ACHN (cell line): ENCODE measurements around the gene KRTAP10-10.
"Not testable (repeated sequence)": the region's sequence is repeated elsewhere in the genome, so short reads cannot be mapped to it uniquely, and the experiment has no call there.

ENCODE experiments used
- DNase-seq: peaks from one replicate; pipeline ENCODE4 v3.0.0-alpha.2; 2015
- in situ Hi-C: cut with HindIII; loops from 2 replicates; pipeline ENCODE4 v1.10.0; 2017; ENCODE audit warnings: low sequenced_read_pairs, low pct_ligation_motif_present, low pct_unique_long_range_greater_than_20kb

Gene KRTAP10-10

DNA sequence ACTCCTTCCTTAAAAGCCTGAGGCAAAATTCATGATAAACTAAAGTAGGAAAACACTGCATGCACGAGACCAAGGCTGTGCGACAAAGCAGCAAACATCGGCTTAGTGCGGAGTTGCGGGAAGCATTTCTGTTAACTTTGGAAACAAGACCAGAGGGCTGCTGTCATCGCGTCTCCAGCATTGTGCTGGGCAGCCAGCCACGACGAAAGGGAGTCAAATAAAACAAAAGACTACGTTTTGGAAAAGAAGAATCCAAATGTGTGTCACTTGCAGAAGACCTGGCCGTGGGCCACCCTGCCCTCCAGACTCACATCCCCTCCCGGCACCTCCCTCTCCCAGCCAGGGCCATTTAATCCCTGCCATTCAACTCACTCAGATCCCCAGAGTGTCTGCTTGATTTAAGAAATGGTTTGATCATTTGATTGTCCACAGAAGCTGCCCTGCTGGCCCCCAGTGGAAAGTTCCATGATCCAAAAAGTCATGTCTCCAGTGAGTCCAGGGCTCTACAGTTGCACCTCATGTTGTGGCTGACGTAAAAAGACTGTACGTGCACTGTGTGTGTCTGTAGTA is 6.7 kb downstream of the KRTAP10-10 start:
- no peak for DNase-seq
- in situ Hi-C loops, result no loop called here

DNA sequence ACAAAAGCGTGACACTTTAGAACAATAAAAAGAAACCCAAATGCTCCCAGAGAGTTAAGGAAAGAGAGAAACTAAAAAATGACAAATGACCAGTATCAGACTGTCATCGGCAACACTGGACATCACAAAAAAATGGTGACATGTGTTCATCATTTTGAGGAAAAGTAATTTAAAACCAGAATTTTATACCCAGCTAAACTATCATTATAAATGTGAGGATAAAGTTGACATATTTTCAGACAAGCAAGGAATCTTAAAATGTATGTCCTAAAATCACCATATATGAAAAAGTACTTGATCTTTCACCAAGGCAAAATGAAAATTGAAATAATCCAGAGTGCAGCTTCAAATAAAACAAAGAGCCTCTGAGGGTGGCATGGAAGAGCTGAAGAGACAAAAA is 7.7 kb downstream of the KRTAP10-10 start:
- in situ Hi-C loops, result no loop called here
- DNase-seq, result no peak

DNA sequence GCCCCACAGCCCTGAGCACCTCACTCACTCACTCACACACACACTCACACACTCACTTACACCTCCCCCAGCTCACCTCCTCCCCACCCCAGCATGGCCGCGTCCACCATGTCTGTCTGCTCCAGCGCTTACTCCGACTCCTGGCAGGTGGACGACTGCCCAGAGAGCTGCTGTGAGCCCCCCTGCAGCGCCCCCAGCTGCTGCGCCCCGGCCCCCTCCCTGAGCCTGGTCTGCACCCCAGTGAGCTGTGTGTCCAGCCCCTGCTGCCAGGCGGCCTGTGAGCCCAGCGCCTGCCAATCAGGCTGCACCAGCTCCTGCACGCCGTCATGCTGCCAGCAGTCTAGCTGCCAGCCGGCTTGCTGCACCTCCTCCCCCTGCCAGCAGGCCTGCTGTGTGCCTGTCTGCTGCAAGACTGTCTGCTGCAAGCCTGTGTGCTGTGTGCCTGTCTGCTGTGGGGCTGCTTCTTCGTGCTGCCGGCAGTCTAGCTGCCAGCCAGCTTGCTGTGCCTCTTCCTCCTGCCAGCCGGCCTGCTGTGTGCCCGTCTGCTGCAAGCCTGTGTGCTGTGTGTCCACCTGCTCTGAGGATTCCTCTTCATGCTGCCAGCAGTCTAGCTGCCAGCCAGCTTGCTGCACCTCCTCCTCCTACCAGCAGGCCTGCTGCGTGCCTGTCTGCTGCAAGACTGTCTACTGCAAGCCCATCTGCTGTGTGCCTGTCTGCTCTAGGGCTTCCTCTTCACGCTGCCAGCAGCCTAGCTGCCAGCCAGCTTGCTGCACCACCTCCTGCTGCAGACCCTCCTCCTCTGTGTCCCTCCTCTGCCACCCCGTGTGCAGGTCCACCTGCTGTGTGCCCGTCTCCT is 9.4 kb downstream of the KRTAP10-10 start, which contains the start of gene KRTAP10-11:
KRTAP10-11 (plus strand) TSS at position 49 of the 856 bp plus-strand sequence; CDS start at position 94, 45 bp downstream.
- in situ Hi-C loops, DNase-seq: not testable (repeated sequence)

DNA sequence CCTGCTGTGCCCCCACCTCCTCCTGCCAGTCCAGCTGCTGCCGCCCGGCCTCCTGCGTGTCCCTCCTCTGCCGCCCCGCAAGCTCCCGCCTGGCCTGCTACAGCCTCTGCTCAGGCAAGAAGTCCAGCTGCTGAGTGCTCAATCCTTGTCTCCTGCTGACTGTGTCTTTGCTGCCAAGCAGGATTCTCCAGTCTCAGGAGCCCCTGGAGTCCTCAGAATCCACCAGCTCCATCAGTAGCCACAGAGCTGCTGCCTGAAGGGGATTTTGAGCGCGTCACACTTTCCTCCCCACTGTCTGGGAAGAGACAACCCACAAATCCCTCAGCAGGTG is 10.0 kb downstream of the KRTAP10-10 start:
- in situ Hi-C loops, result no loop called here
- no peak for DNase-seq

DNA sequence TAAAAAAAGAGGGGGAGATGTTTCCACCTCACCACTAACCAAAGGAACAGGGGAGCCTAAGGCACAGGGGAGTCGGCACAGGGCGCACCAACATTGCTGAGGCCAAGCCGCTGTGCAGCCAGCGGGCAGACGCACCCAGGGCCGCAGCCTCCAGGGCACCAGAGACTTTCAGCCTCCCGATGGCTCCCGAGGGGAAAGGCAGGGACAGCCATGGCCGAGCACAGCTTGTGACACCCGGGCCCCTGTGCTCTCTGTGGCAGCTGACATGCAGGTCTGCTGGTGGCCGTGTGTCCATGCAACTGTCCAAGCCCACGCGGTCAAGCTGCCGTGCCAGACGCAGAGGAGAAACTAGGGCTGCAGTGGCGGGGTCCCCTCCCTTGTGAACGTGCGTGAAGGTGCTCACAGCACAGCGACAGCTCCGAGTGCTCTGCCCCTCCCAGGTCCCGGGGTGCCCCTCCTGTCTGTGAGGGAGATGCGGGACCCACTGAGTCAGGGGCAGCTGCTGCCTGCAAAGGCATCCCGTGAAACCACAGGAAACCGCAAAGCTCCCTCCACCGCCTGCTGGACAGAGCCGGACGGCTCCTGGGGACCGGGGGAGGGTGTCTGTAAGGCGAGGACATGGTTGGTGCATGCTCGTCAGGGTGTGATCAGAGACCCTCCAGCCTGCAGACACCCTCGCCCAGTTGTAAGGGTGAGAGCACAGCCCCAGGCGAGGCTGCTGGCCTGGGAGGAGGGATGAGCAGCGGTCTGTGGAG is 11.6 kb downstream of the KRTAP10-10 start:
- DNase-seq, result no peak
- in situ Hi-C loops, result no loop called here

DNA sequence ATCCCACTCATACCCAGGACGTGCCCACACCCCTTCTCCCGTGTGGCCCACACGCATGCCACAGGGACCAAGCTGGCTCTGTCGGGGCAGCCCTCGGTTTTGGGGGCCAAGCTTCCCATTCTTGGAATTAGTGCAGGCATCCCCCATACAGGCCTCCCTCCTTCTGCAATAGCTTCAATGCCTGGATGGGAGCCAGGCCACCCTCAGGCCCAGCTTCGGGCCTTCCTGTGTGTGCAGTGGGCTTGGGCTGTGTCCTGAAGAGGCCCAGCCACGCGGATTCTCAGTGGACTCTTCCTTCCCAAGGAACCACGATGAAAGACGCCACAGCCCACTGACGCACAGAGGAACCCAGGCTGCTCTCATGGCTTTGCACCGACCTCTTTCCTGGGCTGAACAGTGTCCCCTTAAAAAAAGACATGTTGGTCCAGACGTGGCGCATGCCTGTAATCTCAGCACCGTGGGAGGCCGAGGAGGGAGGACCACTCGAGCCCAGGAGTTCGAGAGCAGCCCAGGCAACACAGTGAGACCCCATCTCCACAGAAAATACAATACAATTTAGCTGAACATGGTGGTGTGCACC is 12.5 kb downstream of the KRTAP10-10 start:
- in situ Hi-C loops, result no loop called here
- no peak for DNase-seq

DNA sequence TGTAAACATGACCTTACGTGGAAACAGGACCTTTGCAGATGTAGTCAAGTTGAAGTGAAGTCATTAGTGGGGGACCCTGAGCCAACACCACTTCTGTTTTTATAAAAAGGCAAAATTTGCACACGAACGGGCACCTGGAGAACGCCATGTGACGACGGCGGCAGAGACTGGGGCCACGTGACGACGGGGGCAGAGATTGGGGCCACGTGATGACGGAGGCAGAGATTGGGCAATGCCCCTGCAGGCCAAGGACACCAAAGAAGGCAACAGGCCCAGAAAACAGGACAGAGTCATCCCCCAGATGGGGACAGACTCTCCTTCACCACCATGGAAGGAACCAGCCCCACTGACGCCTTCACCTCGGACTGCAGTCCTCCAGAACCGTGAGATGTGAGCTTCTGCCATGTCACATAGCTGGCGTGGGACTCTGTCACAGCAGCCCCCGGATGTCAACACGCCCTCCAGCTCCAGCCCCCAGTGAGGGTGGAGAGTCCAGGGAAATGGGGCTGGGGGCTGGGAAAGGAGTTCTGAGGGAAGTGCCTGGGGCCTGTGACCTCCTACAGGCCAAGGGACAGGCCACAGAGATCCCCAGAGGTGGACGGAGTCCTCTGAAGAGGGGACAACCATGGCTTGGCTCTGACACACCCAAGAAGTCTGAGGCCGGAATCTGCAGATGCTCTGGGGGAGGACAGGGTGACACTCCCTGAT is 13.3 kb downstream of the KRTAP10-10 start:
- no peak for DNase-seq
- in situ Hi-C loops, result no loop called here

DNA sequence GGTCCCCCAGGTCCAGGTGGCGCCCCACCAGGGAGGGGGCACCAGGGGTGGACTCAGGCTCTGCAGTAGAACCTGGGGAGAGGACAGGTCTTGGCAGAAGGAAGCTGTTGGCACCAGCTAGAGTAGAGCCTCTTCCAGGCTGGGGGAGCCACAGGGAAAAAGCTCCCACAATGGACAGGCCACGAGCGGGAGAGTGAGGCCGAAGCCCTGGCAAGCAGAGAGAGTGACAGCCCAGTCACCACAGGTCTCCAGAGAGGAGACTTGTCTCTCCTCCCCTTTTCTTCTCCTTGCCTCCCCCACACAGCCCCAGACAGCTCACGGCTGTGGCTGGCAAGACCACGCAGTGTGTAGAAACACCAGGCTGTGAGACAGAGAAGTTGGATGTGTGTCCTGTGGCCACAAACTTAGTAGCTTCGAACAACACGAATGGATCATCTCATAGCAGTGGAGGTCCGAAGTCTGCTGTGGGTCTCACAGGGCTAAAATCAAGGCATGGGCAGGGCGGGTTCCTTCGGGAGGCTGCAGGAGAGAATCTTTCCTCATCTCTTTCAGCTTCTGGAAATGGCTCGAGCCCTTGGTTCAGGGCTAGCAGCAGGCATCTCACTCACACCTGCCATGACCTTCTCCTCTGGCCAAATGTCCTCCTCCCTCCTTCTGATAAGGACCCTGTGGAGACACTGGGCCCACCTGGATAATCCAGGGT is 14.0 kb downstream of the KRTAP10-10 start:
- no peak for DNase-seq
- in situ Hi-C loops, result no loop called here

DNA sequence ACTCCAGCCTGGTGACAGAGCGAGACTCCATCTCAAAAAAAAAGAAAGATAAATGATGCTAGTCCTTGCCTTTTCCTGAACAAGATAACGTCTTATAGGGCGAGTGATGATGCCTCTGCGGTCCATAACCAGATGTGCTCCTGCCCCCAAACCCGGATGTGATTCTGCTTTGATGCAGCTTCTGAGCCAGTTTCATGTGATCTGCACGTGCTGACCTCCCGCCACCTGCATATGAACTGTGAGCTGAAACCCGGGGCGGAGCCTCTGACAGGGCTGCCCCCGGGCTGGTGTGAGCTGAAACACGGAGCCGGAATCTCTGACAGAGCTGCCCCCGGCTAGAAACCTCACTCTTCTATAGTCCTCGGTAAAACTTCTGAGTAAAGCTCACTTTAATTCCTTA is 16.0 kb downstream of the KRTAP10-10 start:
- no peak for DNase-seq
- in situ Hi-C loops, result no loop called here

DNA sequence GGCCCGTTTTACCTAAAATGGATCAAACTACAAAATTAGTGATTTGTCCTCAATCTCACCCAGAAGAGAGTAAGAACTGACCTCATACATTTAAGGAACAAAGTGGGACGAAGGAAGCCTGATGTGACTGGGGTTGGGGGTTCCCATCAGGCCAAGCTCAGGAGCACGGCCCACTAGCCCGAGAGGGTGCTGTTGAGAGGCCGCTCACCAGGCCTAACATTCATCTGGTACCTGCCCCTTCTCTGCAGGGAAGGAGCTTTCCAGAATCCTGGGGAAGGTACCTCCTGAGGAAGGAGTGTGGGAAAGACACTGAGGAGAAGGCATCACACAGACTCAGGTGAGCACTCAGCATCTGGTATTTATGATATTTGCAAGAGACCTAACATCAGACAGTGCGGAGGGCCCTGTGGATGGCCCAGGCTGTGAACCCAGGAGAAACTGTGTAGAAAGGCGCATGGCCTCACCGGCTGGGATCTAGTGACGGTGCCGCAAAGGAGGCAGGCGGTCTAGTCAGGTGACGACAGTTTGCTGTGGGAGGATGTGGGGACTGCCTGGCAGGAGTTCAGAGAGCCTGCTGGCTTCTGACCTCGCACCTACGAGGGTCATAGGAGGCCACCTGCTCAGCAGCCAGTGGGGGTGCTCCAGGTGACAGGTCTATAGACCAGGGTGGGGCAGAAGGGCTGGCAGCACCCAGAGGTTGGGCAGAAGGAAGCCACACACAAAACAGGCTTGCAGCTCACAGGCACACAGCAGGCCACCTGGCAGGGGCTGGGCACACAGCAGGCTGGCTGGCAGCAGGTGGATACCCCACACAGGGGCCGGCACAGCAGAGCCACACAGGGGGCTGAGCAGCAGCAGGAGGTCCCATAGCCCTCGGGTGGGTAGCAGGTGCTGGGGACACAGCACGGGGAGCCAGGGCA is 16.8 kb downstream of the KRTAP10-10 start:
- in situ Hi-C loops, result no loop called here
- DNase-seq, result no peak

DNA sequence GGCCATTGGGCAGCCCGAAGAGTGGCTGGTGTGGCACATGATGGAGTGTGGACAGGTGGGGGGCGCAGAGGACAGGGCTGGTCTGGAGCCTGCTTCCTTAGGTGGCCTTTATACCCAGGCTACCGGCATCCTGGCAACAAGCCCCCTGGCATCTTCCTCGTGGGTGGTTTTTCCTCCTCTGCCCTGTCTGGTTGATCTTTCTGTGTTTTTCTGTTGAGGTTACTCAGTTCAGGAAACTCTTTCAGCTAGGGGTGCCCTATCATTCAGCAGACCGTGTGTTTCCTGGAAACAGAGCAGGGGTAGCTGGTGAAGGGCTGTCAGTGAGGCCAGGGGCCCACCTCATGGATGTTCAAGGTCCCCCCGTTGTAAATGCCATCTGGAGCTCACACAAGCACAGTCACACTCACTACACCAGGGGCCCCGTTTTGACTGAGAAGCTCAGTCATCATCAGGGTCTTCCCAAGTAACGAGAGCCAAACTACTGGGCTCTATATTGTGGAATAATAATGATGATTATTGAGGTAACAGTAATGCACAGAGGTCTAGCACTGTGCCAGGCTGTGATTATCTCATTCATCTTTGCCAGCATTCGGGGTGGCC is 17.5 kb downstream of the KRTAP10-10 start, which contains the start of gene KRTAP12-4:
KRTAP12-4 (minus strand) TSS at position 84 of the 600 bp plus-strand sequence; CDS start at position 39, 45 bp downstream.
- no peak for DNase-seq
- in situ Hi-C loops, result no loop called here

DNA sequence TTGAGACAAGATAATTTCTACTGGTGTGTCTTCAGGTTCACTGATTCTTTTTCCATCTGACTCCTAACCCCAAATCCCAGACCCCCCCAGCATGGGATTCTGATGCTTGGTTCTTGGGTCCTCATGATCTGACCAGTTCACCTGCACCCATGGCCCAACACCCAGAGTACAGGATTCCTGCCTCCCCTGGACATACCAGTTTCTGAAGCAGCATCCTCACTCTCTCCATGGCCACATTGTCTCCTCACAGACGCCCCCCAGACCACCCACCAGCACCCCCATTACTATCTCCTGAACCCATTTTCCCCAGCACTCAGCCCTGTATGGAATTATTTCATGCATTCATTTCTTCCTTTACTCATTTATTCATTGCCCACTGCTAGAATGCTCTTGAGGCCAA is 19.7 kb downstream of the KRTAP10-10 start:
- in situ Hi-C loops, result no loop called here

DNA sequence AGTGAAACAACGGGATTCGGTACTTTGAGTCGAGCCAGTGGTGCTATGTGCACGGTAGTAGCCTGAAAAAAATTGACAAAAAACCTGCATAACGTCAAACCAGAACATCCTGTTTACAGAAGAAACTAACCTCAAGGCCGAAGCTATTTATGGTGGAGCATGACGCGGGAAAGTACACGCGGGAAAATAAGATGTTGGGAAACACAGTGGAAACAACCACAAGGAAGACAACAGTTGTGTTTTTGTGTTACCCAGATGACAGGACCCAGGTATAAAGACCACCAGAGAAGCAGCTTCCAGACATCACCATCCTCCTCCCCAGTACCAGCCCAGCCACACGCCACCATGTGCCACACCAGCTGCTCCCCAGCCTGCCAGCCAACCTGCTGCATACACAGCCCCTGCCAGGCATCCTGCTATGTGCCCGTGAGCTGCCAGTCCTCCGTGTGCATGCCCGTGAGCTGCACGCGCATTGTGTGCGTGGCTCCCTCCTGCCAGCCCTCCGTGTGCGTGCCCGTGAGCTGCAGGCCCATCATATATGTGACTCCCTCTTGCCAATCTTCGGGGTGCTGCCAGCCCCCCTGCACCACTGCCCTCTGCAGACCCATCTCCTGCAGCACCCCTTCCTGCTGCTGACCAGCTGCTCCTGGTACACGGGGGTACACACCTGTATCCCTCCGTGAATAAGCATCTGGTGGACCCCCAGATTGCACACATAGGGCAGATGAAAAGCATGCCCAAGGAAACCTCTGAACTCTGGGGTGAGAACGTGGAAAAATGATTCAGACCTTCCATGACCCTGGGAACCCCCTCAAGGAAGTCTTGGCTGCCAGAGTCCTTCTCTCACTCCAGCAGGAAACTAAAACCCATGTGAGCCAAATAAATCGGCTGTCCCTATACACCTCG is 20.7 kb downstream of the KRTAP10-10 start, which contains the start of gene KRTAP12-3:
KRTAP12-3 (plus strand) TSS at position 298 of the 906 bp plus-strand sequence; CDS start at position 346, 48 bp downstream.
- in situ Hi-C loops, result no loop called here
- DNase-seq, result no peak

More for the DNA sequence above, 19.7 kb downstream of the KRTAP10-10 start:
- DNase-seq, result no peak

DNA sequence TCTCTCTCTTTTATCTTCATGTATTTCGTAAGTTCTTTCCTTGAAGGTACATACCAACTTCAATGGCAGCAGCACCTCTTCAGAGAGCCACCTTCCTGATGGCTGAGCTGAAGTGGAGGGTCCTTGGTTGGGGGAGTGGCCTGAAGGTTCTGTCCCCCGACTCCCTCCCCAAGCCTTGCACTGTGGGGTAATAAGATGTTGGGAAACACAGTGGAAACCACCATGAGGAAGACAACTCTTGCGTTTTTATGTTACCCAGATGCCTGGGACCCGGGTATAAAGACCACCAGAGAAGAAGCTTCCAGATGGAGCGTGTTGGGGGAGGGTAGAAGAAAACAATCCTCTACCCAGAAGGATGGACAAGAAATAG is 21.4 kb downstream of the KRTAP10-10 start:
- no peak for DNase-seq

DNA sequence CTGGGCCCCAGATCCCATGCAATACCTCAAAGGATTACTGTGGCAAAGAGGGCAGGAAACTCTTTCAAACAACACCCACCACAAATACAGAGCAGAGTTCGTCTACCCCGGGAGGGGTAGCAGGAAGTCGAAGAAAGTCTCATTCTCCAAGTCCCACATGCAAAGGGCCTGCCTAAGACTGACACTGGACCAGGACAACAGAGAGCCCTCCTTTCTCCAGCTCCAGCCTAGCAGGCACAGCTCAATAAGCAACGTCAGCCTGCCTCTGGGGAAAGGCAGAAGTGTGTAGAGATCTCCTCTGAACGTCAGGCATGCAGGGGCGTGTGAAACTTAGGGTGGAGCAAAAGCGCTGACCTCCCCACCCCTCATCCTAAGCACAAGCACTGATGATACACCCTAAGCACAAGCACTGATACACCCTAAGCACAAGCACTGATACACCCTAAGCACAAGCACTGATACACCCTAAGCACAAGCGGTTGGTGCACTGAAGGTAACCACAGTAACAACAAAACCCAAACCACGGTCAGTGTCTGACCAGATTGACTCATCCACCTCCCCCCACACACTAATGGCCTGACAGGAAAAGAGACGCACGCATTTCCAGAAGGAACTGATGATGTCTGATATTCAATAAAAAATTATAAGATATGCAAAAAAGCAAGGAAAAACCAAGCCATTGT is 21.9 kb downstream of the KRTAP10-10 start:
- no peak for DNase-seq
- in situ Hi-C loops, result no loop called here

More for the DNA sequence above, 21.4 kb downstream of the KRTAP10-10 start:
- in situ Hi-C loops, result no loop called here
